Stimulated activated CD8-positive, alpha-beta memory T cell treated with anti-CD3 and anti-CD28 coated beads, Interleukin-7, amount 100 ng/mL, for 4 hours (primary cell): ENCODE data around the gene TSPAN18.

Experiments
- DNase-seq, 2 donors: peaks; one replicate each; pipeline ENCODE4 v3.0.0-alpha.2; 2020; ENCODE audit warnings: low read depth in 2 of 2

Gene TSPAN18

GRCh38 chr11:44726283-44727113 is at the start of gene TSPAN18:
Gene TSPAN18, plus strand, starts transcription at chr11:44726962. Its CDS starts 179,455 bp downstream, at chr11:44906417.
- no peak for DNase-seq

GRCh38 chr11:44680982-44681597 is 45.7 kb upstream of the TSPAN18 start:
- DNase-seq: no peak

- no peak for DNase-seq
Measured at GRCh38 chr11:44681698-44682097, 45.1 kb upstream of the TSPAN18 start.

DNA sequence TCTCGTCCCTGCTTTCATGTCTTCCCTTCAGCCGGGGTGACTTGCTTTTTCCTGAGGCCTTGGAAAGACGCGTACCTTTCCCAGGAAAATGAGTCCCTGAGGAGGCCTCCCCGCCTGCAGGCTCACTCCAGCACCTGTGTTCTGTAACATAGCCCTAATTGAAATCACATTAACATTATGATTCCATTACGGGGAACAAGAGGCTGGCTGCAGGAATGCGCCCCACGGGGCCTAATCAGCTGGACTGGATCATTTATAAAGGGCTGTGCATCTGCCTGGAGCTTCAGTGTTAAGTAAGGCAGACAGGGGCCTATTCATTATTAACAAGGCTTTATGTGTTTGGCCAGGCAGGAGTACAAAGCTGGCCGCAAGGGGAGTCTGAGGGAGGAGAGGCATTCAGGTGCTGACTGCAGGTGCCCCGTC is 41.9 kb upstream of the TSPAN18 start:
- no peak for DNase-seq

DNA sequence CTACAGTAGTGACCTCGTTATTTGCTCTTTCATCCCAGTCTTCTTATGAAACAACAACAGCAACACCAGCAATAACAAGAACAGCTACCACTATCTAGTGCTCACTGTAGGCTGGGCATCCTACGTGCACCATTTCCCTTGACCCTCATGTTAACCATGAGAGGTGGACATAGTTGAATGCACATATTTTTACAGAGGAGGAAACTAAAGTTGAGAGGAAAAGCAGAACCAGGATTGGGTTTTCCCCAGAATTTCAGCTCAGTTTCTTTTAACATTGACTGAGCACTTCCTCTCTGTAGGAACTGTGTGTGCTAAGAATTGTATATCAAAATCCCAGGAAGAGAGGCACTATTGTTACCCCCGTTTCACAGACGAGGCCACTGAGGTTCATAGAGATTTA is 39.4 kb upstream of the TSPAN18 start:
- no peak for DNase-seq

GRCh38 chr11:44689265-44689664 is 37.5 kb upstream of the TSPAN18 start:
- no peak for DNase-seq

- no peak for DNase-seq
Measured at GRCh38 chr11:44690651-44691050, 36.1 kb upstream of the TSPAN18 start.

DNA sequence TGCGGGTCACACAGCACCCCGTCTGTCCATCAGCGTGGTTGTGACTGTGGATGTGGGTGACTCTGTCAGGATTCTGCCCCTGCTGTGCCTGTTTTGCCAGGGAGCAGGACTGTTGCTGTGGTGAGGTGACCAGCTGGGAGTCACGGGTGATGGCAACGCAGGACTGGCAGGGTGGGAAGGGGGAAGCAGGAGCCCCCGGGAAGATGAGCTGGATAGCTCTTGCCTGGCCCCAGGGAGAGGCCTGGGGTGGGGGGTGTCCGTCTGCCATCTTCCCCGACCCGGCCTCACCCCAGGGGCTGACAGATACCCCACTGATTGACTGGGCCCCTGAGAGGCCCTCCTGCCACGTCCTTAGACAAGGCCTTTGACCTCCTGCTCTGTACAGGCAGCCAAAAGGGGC is 34.3 kb upstream of the TSPAN18 start:
- no peak for DNase-seq

DNA sequence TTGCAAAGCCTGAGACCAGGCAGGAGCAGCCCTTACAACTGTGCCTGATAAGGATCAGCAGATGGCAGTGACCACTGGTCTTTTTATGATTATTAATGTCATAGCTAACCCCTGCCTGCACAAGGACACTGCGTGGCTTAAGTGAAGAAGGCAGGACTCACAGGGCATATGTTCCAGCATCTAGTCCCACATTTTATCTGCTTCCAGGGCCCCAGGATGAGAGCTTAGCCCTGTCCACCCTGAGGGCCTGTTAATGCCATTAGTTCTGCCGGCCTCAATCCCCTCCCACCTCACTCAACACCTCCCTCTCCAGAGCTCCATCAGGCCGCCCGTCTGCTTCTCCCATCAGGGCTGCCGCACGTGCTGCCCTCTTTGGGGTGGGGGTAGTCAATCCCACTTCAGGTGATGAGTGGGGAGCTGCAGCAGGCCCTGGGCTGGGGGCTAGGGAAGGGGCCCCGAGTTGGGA is 33.1 kb upstream of the TSPAN18 start:
- DNase-seq: no peak

DNA sequence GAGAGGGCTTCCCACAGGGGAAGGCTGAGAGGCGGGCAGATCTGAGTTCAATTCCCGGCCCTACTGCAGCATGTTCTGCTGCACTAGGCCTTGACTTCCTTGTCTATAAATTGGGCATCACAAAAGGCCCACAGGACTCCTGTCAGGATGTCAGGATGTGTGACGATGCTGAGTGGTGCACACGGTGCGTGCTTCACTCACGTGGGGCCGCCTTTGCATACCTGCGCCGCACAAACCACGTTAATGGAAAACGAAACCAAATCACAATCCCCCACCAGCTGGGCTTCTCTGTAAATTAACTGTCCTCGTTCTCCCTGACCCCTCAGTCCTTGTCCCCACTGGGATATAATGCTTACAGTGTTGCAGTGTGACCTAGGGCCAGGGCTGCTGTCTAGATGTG is 32.3 kb upstream of the TSPAN18 start:
- DNase-seq: no peak

DNA sequence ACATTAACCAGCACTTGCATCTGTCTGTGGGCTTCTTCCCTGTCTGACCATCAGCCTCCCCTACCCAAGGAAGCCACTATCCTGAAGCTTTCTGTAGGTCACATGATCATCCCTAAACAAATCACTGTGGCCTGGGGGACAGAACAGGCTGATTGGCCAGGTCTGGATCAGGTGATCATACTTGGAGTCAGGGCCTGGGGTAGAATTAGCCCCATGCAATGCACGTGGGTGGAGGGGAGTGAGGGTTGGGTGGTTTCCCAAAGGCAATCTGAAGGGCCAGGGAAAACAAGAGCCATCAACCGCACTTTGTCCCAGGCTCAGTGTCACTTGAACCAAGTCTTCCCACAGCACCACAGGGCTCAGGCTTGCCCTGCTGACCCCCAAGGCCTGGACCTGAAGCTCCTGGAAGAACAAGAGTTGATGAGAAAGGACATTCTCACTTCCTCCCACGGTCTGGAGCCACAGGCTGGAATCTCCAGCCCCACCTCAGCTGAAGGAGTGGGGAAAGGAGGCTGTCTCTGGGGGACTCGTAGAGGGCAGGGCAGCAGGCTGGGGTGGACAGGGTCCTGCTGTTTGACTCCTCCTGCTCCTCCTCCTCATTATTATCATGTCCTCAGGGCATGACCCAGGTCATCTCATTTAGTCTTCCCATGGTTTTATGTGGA is 31.5 kb upstream of the TSPAN18 start:
- no peak for DNase-seq

DNA sequence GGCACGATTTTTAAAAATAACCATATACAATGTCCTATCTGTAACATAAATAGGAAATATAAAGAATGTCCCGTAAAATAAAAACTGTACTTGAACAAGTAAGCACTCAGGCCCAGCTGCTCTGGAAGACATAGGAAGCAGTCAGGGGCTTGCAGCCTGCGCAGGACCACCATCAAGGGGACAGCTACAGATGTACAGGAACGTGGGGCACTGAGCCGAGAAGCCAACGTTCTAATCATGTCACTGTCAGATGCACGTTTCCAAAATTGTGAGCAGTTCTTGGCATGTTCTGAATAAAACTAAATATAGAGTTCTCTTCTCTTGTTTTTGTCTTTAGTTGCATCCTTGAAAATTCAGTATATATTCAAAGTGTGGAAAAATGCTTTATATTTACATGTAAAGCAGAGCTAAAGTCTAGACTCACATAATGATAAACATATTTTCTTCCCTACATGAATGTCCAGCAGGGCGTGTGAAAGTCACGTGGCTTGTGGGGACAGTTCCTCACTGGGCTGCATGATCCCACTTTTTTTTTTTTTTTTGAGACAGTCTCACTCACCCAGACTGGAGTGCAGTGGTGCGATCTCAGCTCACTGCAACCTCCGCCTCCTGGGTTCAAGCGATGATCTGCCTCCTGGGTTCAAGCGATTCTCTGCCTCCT is 28.4 kb upstream of the TSPAN18 start:
- DNase-seq: no peak

DNA sequence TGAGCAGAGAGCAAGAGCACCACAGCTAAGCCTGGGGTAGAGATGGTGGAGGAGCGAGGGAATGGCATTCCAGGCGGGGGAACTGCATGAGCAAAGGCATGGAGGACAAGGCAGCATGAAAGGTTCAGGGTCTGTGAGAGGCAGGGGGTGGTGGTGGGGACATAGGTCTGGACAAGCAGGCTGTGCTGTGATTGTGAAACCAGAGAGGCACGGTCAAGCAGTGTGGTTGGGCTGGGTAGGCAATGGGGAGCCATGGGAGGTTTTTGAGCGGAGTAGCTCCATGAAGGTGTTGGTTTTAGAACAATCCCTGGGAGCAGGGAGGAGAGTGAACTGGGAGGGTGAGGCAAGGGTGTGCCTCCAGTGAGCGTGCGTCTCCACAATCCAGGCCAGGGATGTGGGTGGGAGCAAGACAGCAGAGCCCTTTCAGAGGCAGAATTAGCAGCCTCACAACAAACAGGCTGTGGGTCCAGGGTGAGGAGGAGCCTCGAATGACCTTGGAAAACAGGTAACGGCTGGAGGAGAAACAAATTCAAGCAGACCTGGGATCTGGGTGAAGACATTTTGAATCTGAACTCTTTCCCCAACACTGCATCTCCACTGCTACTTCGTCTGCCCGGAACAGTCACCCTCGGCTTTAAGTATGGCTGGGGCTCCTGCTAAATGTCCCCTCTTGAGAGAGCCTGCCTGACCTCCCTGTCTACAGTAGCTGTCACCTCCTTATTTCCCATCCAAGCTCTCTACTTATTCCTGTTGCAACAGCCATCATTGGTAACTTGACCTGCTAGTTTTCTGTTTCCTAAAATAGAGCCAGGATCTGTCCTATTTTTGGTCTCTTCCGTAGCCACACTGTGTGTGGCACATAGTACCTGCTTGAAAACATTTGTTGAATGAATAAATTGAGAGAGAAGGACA is 27.0 kb upstream of the TSPAN18 start:
- no peak for DNase-seq

DNA sequence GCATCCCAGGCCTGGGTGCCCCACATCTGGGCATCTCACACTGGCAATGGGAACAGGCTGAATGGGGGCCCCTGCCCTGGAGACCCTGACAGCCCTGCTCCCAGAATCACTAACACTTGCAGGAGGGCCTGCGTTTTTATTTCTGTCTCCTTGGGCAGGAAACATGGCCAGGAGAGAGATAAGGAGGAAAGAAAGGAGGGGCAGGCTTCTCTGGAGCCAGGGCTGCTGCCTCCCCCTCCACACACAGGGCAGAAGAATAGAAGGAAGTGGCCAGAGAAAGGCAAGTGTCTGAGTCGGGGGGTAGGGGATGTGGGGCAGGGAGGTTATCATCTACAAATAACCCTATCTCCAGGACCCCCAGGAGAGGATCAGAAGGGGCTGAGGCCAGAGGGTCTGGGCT is 25.5 kb upstream of the TSPAN18 start:
- no peak for DNase-seq

DNA sequence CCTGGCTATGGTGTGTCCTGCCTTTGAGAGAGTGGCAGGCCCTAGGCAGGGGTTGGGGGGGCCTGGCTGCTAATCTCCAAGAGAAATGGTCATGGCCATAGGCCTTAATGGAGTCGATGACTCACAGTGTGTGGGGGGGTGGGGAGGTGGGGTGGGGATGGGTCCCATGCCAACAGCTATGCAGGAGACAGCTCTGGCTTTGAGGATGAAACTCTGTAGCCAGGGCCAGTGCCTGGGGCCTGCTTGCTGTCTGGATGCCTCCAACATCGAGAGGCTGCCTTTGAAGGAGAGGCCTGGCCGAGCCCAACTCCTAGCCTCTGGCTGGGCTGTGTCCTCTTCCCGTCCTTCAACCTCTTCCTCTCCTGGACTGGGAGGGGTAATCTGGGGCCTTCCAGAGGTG is 23.9 kb upstream of the TSPAN18 start:
- no peak for DNase-seq

GRCh38 chr11:44707094-44707493 is 19.7 kb upstream of the TSPAN18 start:
- DNase-seq: no peak

DNA sequence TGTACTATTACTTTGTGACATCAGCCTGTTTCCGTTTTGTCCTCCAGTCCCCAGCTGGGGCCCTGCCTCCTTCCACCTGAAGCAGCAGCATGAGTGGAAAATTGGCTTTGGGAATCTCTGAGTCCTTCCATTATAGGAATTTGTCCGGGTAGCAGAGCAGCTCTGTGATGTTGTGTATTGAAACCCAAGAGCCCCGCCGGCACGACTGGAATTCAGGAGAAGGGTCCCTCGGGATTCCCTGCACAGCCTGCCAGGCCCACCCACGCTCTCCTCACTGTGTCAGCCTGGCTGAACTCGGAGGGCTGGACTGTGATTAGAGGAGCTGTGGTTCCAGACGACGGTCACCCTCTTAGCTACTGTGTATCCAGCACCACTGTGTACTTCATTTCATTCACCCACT is 18.8 kb upstream of the TSPAN18 start:
- no peak for DNase-seq

DNA sequence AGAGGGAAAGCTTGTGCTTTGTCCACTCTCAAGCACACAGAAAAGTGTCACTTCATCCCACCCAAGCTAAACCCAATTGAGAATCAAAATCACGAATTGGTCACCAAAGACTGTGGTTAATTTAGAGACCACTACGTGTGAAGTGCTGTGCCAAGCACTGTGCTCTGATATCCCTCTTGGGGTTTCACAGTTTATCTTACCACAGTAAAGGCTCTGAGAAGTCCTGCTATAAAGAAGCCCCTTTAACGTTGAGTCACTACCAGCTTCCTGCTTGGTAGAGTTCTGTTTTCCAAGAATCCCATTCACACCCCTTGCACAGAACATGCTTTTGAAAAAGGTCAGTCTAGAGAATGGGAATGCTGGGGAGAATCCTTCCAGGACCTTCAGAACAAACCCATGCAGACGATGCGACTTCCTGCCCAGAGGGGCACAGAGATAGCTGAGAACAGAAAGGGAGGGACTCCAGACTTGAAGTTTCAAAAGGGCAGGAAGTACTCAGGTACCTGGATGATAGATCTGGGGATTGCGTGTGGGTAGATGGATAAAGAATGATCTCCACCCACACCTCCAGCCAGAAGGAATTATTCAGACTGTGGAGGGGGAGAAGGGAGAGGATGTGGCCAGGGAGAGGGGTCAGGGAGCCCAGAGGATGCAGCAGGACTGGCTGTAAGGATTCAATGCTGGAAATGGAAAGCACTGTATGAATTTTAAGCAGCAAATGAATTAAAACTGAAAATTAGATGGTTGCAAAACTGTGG is 18.1 kb upstream of the TSPAN18 start:
- DNase-seq: no peak

DNA sequence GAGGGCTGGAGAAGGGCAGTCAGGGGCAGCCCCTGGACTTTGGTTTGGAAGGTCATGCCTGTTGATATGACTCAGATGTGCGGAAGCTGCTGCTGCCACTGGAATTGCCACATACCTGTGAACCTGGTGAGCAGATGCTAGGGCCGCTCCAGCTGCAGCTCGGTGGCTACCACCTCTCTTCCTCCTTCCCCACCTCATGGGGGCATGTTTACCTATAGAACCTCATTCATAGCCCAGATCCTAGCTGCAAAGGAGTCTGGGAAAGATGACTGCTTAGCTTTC is 17.5 kb upstream of the TSPAN18 start:
- no peak for DNase-seq

GRCh38 chr11:44709966-44710365 is 16.8 kb upstream of the TSPAN18 start:
- no peak for DNase-seq
